ENCODE results near the gene STK4.
A peak's percentile ranks its signal among the peaks of the same experiment; 100 is the strongest.

STK4 gene

GRCh38 chr20:45111799-45112471, 145.6 kb downstream of the STK4 start:
- no peak overlapping the region for H3K27ac ChIP-seq
- no peak for TF ChIP-seq ZFX (IDR thresholded peaks at IDR 0.05; ENCODE audit: borderline replicate concordance)
- TF ChIP-seq, protein P1, sequence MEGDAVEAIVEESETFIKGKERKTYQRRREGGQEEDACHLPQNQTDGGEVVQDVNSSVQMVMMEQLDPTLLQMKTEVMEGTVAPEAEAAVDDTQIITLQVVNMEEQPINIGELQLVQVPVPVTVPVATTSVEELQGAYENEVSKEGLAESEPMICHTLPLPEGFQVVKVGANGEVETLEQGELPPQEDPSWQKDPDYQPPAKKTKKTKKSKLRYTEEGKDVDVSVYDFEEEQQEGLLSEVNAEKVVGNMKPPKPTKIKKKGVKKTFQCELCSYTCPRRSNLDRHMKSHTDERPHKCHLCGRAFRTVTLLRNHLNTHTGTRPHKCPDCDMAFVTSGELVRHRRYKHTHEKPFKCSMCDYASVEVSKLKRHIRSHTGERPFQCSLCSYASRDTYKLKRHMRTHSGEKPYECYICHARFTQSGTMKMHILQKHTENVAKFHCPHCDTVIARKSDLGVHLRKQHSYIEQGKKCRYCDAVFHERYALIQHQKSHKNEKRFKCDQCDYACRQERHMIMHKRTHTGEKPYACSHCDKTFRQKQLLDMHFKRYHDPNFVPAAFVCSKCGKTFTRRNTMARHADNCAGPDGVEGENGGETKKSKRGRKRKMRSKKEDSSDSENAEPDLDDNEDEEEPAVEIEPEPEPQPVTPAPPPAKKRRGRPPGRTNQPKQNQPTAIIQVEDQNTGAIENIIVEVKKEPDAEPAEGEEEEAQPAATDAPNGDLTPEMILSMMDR (IDR thresholded peaks at IDR 0.05) = peak; percentile 77

DNA sequence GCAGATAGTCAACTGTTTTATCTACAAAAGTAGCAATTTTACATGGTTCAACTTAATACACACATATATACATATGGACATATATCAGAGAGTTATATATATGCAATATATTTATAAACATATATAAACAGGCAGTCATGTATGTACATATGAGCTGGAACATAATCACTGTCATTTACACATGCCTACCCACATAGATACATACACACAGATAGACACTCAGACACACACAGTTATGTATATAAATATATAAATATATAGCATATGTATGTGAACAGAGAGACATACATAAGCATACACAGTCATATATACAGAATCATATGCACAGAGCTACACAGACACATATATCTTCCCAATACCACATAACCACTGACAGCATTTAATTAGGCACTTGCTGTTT, 146.4 kb downstream of the STK4 start:
- no peak overlapping the region for H3K27ac ChIP-seq
- TF ChIP-seq, protein P1 (IDR thresholded peaks at IDR 0.05) = no peak
- TF ChIP-seq ZFX (IDR thresholded peaks at IDR 0.05; ENCODE audit: borderline replicate concordance) = no peak

DNA sequence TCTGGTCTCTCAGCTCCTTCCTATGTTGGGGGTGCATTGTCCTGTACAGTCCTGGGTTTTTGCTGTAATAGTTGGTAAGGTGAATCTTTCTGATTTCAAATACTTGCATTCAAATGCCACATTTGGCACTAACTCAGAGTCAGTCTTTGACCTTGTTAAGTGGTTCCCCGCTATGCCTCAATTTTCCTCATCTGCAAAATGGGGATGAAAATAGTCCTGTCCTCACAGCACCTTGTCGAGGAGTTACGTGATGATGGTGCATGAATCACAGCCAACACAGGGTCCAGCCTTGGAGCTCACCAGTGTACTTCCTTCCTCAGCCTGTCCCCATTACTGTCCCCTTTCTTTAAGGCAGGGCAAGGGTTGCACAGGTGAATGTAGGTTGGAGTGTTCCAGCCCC, 147.6 kb downstream of the STK4 start:
- no peak overlapping the region for H3K27ac ChIP-seq

GRCh38 chr20:45114465-45115385, 148.4 kb downstream of the STK4 start, which contains the start of gene WFDC5:
Gene WFDC5, minus strand, starts transcription at chr20:45115174. Its CDS starts 91 bp downstream, at chr20:45115083.
- H3K27ac ChIP-seq = no peak within 1 kb of the TSS
- no peak for TF ChIP-seq ZFX (IDR thresholded peaks at IDR 0.05; ENCODE audit: borderline replicate concordance)
- TF ChIP-seq, protein P1 (IDR thresholded peaks at IDR 0.05) = no peak

More for the DNA sequence above, 147.6 kb downstream of the STK4 start:
- TF ChIP-seq, protein P1 (IDR thresholded peaks at IDR 0.05) = no peak
- no peak for TF ChIP-seq ZFX (IDR thresholded peaks at IDR 0.05; ENCODE audit: borderline replicate concordance)

GRCh38 chr20:45115386-45115774, 149.1 kb downstream of the STK4 start:
- no peak for TF ChIP-seq ZFX (IDR thresholded peaks at IDR 0.05; ENCODE audit: borderline replicate concordance)
- TF ChIP-seq, protein P1 (IDR thresholded peaks at IDR 0.05) = no peak
- H3K27ac ChIP-seq = no peak overlapping the region

- no peak overlapping the region for H3K27ac ChIP-seq
- TF ChIP-seq, protein P1 (IDR thresholded peaks at IDR 0.05) = no peak
- no peak for TF ChIP-seq ZFX (IDR thresholded peaks at IDR 0.05; ENCODE audit: borderline replicate concordance)
Measured at GRCh38 chr20:45115829-45116228, 149.5 kb downstream of the STK4 start.

DNA sequence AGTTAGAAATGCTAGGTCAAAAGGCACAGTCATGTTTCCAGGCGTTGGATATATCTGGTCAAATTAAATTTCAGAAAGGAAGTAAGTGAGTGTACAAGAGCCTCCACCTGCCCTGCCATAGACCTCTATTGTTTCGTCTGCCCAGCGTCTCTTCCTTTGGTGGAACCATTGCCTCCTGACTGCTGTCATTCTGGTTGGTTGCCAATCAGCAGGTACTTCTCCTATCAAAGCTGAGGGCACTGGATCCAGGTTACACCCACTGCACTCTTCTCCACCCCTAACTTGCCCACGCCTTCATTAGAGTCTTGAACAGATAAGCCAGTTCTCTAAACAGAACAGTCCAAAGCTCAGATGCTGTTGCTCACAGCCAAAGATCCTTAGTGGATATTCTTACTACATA, 151.3 kb downstream of the STK4 start:
- no peak overlapping the region for H3K27ac ChIP-seq
- TF ChIP-seq, protein P1 (IDR thresholded peaks at IDR 0.05) = no peak
- TF ChIP-seq ZFX (IDR thresholded peaks at IDR 0.05; ENCODE audit: borderline replicate concordance) = no peak
